ENCODE data around the gene SAMD11. TPM values are rescaled to one million over a fixed set of nuclear protein-coding genes. Genes with fewer than 3 reads are reported as not detected.

The SAMD11 gene
- total RNA-seq, 2 donors from 2014 or later: 2.1 to 2.3 TPM

GRCh38 chr1:921011-921837 lies 2.5 kb upstream of the SAMD11 start:
- Histone ChIP-seq H3K4me1 (peaks cover 61% of the 10 kb centered on the region), H3K36me3 (replicated peaks in 1 of 2; ENCODE audit: insufficient read depth in 1 of 2, low read depth in 2 of 2) (no peaks in the 10 kb centered on the region), H3K9me3 (no peaks in the 10 kb centered on the region), H3K27me3 (peaks cover 0 to 16% of the 10 kb centered on the region in 2 donors), H3K4me3 (no peak overlapping the region), H3K27ac (no peak overlapping the region)
- ATAC-seq (peak; percentile 69), DNase-seq (peak; percentile 61 to 78 (median 71))
- 23 to 55% methylated on average over 17 to 36 of the region's 38 CpGs for WGBS, 2 donors
- intact Hi-C loops (cut with DNase I): no loop called here
- TF ChIP-seq, protein P1, sequence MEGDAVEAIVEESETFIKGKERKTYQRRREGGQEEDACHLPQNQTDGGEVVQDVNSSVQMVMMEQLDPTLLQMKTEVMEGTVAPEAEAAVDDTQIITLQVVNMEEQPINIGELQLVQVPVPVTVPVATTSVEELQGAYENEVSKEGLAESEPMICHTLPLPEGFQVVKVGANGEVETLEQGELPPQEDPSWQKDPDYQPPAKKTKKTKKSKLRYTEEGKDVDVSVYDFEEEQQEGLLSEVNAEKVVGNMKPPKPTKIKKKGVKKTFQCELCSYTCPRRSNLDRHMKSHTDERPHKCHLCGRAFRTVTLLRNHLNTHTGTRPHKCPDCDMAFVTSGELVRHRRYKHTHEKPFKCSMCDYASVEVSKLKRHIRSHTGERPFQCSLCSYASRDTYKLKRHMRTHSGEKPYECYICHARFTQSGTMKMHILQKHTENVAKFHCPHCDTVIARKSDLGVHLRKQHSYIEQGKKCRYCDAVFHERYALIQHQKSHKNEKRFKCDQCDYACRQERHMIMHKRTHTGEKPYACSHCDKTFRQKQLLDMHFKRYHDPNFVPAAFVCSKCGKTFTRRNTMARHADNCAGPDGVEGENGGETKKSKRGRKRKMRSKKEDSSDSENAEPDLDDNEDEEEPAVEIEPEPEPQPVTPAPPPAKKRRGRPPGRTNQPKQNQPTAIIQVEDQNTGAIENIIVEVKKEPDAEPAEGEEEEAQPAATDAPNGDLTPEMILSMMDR (IDR thresholded peaks at IDR 0.05): peak; percentile 20 to 75 (median 60)
- no peak for TF ChIP-seq POLR2A (IDR thresholded peaks at IDR 0.05)

GRCh38 chr1:923991-924655 lies 400 bp downstream of the SAMD11 start:
- intact Hi-C loops (cut with DNase I): no loop called here
- peaks cover 47% of the 10 kb centered on the region for H3K4me1 ChIP-seq
- TF ChIP-seq, protein P1 (IDR thresholded peaks at IDR 0.05): no peak
- no peak for TF ChIP-seq POLR2A (IDR thresholded peaks at IDR 0.05)
- DNase-seq (no peak), ATAC-seq (peak; percentile 12)
- 0% methylated on average over 86 of the region's 98 CpGs; no CpG with 5 or more reads in 1 of the 2 donors for WGBS, 2 donors
- peaks cover 0 to 20% of the 10 kb centered on the region in 2 donors for H3K27me3 ChIP-seq
- no peaks in the 10 kb centered on the region for H3K9me3 ChIP-seq
- no peak overlapping the region for H3K4me3 ChIP-seq
- H3K27ac ChIP-seq: no peak overlapping the region
- no peaks in the 10 kb centered on the region for H3K36me3 ChIP-seq (replicated peaks in 1 of 2; ENCODE audit: insufficient read depth in 1 of 2, low read depth in 2 of 2)

GRCh38 chr1:924656-925560 lies 1.2 kb downstream of the SAMD11 start:
- H3K4me3 ChIP-seq: no peak overlapping the region
- peaks cover 0 to 20% of the 10 kb centered on the region in 2 donors for H3K27me3 ChIP-seq
- intact Hi-C loops (cut with DNase I): no loop called here
- 2% methylated on average over 109 of the region's 120 CpGs; no CpG with 5 or more reads in 1 of the 2 donors for WGBS, 2 donors
- H3K4me1 ChIP-seq: peaks cover 46% of the 10 kb centered on the region
- peak; percentile 30 for ATAC-seq
- no peak overlapping the region for H3K27ac ChIP-seq
- no peaks in the 10 kb centered on the region for H3K36me3 ChIP-seq (replicated peaks in 1 of 2; ENCODE audit: insufficient read depth in 1 of 2, low read depth in 2 of 2)
- TF ChIP-seq POLR2A (IDR thresholded peaks at IDR 0.05): no peak
- TF ChIP-seq, protein P1 (IDR thresholded peaks at IDR 0.05): no peak
- peak in 3 of 4 donors; percentile 27 to 57 (median 50) for DNase-seq
- no peaks in the 10 kb centered on the region for H3K9me3 ChIP-seq

GRCh38 chr1:925561-926421 lies 2.1 kb downstream of the SAMD11 start:
- WGBS, 2 donors: 3 to 5% methylated on average over 17 to 65 of the region's 65 CpGs
- H3K9me3 ChIP-seq: no peaks in the 10 kb centered on the region
- no peaks in the 10 kb centered on the region for H3K36me3 ChIP-seq (replicated peaks in 1 of 2; ENCODE audit: insufficient read depth in 1 of 2, low read depth in 2 of 2)
- H3K4me3 ChIP-seq: no peak overlapping the region
- ATAC-seq: no peak
- peaks cover 37% of the 10 kb centered on the region for H3K4me1 ChIP-seq
- intact Hi-C loops (cut with DNase I): no loop called here
- H3K27me3 ChIP-seq: peaks cover 0 to 20% of the 10 kb centered on the region in 2 donors
- no peak overlapping the region for H3K27ac ChIP-seq
- no peak for DNase-seq
- TF ChIP-seq, protein P1 (IDR thresholded peaks at IDR 0.05): no peak
- TF ChIP-seq POLR2A (IDR thresholded peaks at IDR 0.05): no peak
